ENCODE data around the gene CTIF.
A peak's percentile ranks its signal among the peaks of the same experiment; 100 is the strongest.

The CTIF gene

GRCh38 chr18:48669991-48670750 lies 131.3 kb downstream of the CTIF start:
- no peak for DNase-seq

GRCh38 chr18:48670751-48671560 lies 132.1 kb downstream of the CTIF start:
- no peak for DNase-seq

- no peak for DNase-seq
Measured at GRCh38 chr18:48671561-48671945, 132.7 kb downstream of the CTIF start.

- DNase-seq: no peak
Measured at GRCh38 chr18:48672671-48673340, 134.0 kb downstream of the CTIF start.

GRCh38 chr18:48673456-48673852 lies 134.6 kb downstream of the CTIF start:
- no peak for DNase-seq

GRCh38 chr18:48673853-48674721 lies 135.3 kb downstream of the CTIF start:
- no peak for DNase-seq

- DNase-seq: no peak
Measured at GRCh38 chr18:48674758-48675351, 136.0 kb downstream of the CTIF start.

- DNase-seq: peak; percentile 60 to 78 (median 71)
Measured at GRCh38 chr18:48675352-48675761, 136.5 kb downstream of the CTIF start.

GRCh38 chr18:48675912-48676311 lies 137.1 kb downstream of the CTIF start:
- no peak for DNase-seq

GRCh38 chr18:48676346-48676745 lies 137.5 kb downstream of the CTIF start:
- no peak for DNase-seq

- peak; percentile 27 to 55 (median 41) for DNase-seq
Measured at GRCh38 chr18:48676756-48677368, 138.0 kb downstream of the CTIF start.

GRCh38 chr18:48678237-48679115 lies 139.6 kb downstream of the CTIF start:
- no peak for DNase-seq

GRCh38 chr18:48679236-48679635 lies 140.4 kb downstream of the CTIF start:
- DNase-seq: no peak

GRCh38 chr18:48680339-48681250 lies 141.8 kb downstream of the CTIF start:
- no peak for DNase-seq

GRCh38 chr18:48682768-48683167 lies 143.9 kb downstream of the CTIF start:
- DNase-seq: no peak

GRCh38 chr18:48683197-48683596 lies 144.4 kb downstream of the CTIF start:
- no peak for DNase-seq

- DNase-seq: no peak
Measured at GRCh38 chr18:48683661-48684060, 144.8 kb downstream of the CTIF start.

GRCh38 chr18:48687346-48688042 lies 148.7 kb downstream of the CTIF start:
- DNase-seq: no peak

GRCh38 chr18:48688961-48689360 lies 150.1 kb downstream of the CTIF start:
- DNase-seq: no peak
